Osteoblast (primary cell): ENCODE results near the gene SPATA13. TPM values are rescaled to one million over a fixed set of nuclear protein-coding genes. Genes with fewer than 3 reads are reported as not detected.

Experiments
- DNase-seq: peaks from one replicate; pipeline ENCODE4 v3.0.0; 2011; ENCODE audit warnings: low spot score, mixed read lengths; ENCODE audit not compliant: insufficient read length; ENCODE audit errors: missing footprints
- H2AFZ ChIP-seq: 2 replicates; pipeline ENCODE4 v1.6.0; 2011; ENCODE audit warnings: mild to moderate bottlenecking, low read length
- H3K27ac ChIP-seq: 2 replicates; pipeline ENCODE4 v1.5.1; 2011; ENCODE audit warnings: mild to moderate bottlenecking, low read depth, low read length, moderate library complexity
- H3K27me3 ChIP-seq: 2 replicates; pipeline ENCODE4 v1.6.0; 2012; ENCODE audit warnings: mild to moderate bottlenecking, control low read depth, inconsistent platforms, low read length, moderate library complexity; ENCODE audit not compliant: insufficient read depth
- H3K36me3 ChIP-seq: 2 replicates; pipeline ENCODE4 v1.5.1; 2011; ENCODE audit warnings: mild to moderate bottlenecking, low read length, control low read depth, moderate library complexity; ENCODE audit not compliant: insufficient read depth
- H3K4me1 ChIP-seq: 2 replicates; pipeline ENCODE4 v1.5.1; 2011; ENCODE audit warnings: mild to moderate bottlenecking, low read length, control low read depth, moderate library complexity; ENCODE audit not compliant: insufficient read depth
- H3K4me2 ChIP-seq: 2 replicates; pipeline ENCODE4 v1.6.0; 2011; ENCODE audit warnings: mild to moderate bottlenecking, low read length; ENCODE audit not compliant: insufficient read depth
- H3K4me3 ChIP-seq: fragments of 200-600 bp; sonication (generic); 3 replicates; pipeline ENCODE4 v1.5.1; 2012; ENCODE audit warnings: mild to moderate bottlenecking, low read length, inconsistent platforms; ENCODE audit not compliant: insufficient read depth
- H3K79me2 ChIP-seq: 2 replicates; pipeline ENCODE4 v1.6.0; 2012; ENCODE audit warnings: mild to moderate bottlenecking, low read length, control low read depth, inconsistent platforms; ENCODE audit not compliant: insufficient read depth
- H3K9me3 ChIP-seq: 2 replicates; pipeline ENCODE4 v1.5.1; 2011; ENCODE audit warnings: low read depth, low read length, control low read depth
- H4K20me1 ChIP-seq: 2 replicates; pipeline ENCODE4 v1.6.0; 2012; ENCODE audit warnings: mild to moderate bottlenecking, low read length, control low read depth; ENCODE audit not compliant: insufficient read depth
- CTCF ChIP-seq: IDR thresholded peaks from 2 replicates; pipeline ENCODE4 v1.5.1; 2011; ENCODE audit warnings: mild to moderate bottlenecking, low read depth, low read length, moderate library complexity; ENCODE audit errors: extremely low read depth
- total RNA-seq: library from RNA; depleted of rRNA; stranded (reverse); fragments of >200 nt; gene quantifications from 2 replicates; pipeline ENCODE4 v1.2.3, GENCODE V29; 2012

The SPATA13 gene
- total RNA-seq, 1 donor: 40.2 TPM

DNA sequence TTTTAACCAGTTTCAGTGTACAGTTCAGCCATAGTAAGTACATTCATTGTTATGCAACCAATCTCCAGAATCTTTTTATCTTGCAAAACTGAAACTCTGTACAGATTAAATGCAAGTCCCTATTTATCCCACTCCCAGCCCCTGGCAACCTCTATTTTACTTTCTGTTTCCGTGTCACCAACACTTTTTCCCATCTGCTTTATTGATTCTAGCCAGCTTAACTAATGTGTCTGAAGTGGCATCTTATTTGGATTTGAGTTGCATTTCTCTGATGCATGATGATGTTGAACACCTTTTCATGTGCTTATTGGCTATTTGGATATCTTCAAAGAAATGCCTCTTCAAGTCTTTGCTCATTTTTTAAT lies 18.9 kb downstream of the SPATA13 start:
- no peaks in the 10 kb centered on the region for H4K20me1 ChIP-seq
- no peaks in the 10 kb centered on the region for H3K9me3 ChIP-seq
- no peak overlapping the region for H3K4me3 ChIP-seq
- no peaks in the 10 kb centered on the region for H3K36me3 ChIP-seq
- no peak for TF ChIP-seq CTCF
- H2AFZ ChIP-seq: no peak overlapping the region
- no peaks in the 10 kb centered on the region for H3K27me3 ChIP-seq
- H3K4me2 ChIP-seq: no peak overlapping the region
- DNase-seq: no peak
- H3K79me2 ChIP-seq: no peaks in the 10 kb centered on the region
- no peaks in the 10 kb centered on the region for H3K4me1 ChIP-seq
- H3K27ac ChIP-seq: no peak overlapping the region

DNA sequence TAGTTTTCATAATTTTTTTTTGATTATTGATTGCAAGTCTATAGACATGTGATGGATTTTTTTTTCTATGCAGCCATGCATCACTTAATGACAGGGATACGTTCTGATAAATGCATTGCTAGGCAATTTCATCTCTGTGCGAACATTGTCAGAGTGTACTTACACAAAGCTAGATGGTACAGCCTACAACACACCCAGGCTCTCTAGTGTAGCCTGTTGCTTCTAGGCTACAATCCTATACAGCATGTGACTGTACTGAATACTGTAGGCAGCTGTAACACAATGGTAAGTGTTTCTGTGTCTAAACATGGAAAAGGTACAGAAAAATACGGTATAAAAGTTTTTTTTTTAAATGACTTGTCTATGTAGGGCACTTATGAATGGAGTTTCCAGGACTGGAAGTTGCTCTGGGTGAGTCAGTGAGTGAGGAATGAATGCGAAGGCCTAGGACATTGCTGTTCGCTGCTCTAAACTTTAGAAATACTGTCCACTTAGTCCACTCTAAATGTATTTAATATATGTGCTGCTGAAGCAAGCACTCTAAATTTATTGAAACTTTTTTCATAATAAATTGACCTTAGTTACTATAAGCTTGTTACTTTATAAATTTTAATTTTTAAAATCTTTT lies 20.3 kb downstream of the SPATA13 start:
- Histone ChIP-seq H3K79me2 (no peaks in the 10 kb centered on the region), H3K4me2 (no peak overlapping the region)
- DNase-seq: no peak

DNA sequence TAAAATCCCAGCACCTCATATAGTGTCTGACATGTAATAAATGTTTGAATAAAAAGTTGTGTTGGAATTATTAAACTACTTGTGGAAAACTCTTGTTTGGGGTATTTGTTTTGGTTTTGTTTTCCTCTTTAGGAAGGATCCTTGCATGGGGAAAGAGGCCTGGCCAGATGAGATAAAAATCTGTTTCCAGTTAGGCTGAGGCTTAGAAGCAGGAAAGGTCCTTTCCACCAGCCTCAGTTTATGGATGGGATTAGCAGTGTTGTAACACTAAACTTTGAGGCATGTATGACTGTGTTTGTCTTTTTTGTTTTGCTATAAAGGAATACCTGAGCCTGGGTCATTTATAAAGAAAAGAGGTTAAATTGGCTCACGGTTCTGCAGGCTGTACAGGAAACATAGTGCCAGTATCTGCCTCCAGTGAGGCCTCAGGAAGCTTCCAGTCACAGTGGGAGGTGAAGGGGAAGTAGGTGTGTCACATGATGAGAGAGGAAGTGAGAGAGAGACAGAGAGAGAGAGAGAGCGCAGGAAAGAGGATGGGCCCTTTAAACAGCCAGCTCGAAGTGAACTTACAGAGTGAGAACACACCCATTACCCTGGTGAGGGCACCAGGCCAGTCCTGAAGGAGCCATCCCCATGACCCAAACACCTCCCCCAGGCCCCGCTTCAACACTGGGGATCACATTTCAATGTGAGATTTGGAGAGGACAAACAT lies 21.6 kb downstream of the SPATA13 start:
- no peak for DNase-seq
- Histone ChIP-seq H3K27ac (no peak overlapping the region), H3K4me2 (no peak overlapping the region)

More for the DNA sequence above, 20.3 kb downstream of the SPATA13 start:
- Histone ChIP-seq H2AFZ (no peak overlapping the region), H3K36me3 (no peaks in the 10 kb centered on the region), H3K4me3 (no peak overlapping the region), H3K27ac (no peak overlapping the region), H3K27me3 (no peaks in the 10 kb centered on the region), H3K4me1 (no peaks in the 10 kb centered on the region), H4K20me1 (no peaks in the 10 kb centered on the region), H3K9me3 (no peaks in the 10 kb centered on the region)
- no peak for TF ChIP-seq CTCF

More for the DNA sequence above, 21.6 kb downstream of the SPATA13 start:
- H2AFZ ChIP-seq: no peak overlapping the region
- H3K27me3 ChIP-seq: no peaks in the 10 kb centered on the region
- no peak for TF ChIP-seq CTCF
- no peak overlapping the region for H3K4me3 ChIP-seq
- no peaks in the 10 kb centered on the region for H3K9me3 ChIP-seq
- H3K36me3 ChIP-seq: no peaks in the 10 kb centered on the region
- H4K20me1 ChIP-seq: no peaks in the 10 kb centered on the region
- H3K79me2 ChIP-seq: no peaks in the 10 kb centered on the region
- no peaks in the 10 kb centered on the region for H3K4me1 ChIP-seq
